Lower leg skin (tissue), 4 donors: ENCODE results near the gene NCKAP5. TPM values are rescaled to one million over a fixed set of nuclear protein-coding genes. Genes with fewer than 3 reads are reported as not detected.

Experiments
- DNase-seq, 2 donors: peaks; one replicate each; pipeline ENCODE4 v3.0.0-alpha.2; 2019; ENCODE audit warnings: low spot score in 2 of 2
- H3K4me3 ChIP-seq: fragments of 200-600 bp; sonication (generic); 2 replicates; pipeline ENCODE4 v1.5.1; 2017; ENCODE audit warnings: mild to moderate bottlenecking, low read depth; ENCODE audit not compliant: poor library complexity, severe bottlenecking
- CTCF ChIP-seq, 3 donors: fragments of 450-650 bp; IDR thresholded peaks; one replicate each; pipeline ENCODE4 v1.5.1; 2016; ENCODE audit warnings: antibody characterized with exemption in 3 of 3, mild to moderate bottlenecking in 3 of 3, moderate library complexity in 2 of 3
- POLR2A ChIP-seq, 2 donors: fragments of 450-650 bp; IDR thresholded peaks; one replicate each; pipeline ENCODE4 v1.6.1; 2016 to 2017; ENCODE audit warnings: antibody characterized with exemption in 2 of 2, mild to moderate bottlenecking in 1 of 2, moderate library complexity in 1 of 2
- WGBS, 2 donors: methylation state at CpG; one replicate each; pipeline ENCODE4 v1.1.5; 2018; 5-methylcytosine and 5-hydroxymethylcytosine counted together
- intact Hi-C: fragments of 100-400 bp; cut with DNase I; formaldehyde crosslinking; loops from one replicate; pipeline ENCODE4 v1.15.0; 2023; ENCODE audit warnings: low total_unique reads
- total RNA-seq, 4 donors: library from RNA; depleted of rRNA; stranded (reverse); fragments of >200 nt; gene quantifications; one replicate each; pipeline ENCODE4 v1.1.0, GENCODE V29; 2016

NCKAP5 gene
- total RNA-seq, 4 donors from 2014 or later = 2.0 to 5.1 (median 3.6) TPM

GRCh38 chr2:133322909-133323308 is 245.4 kb downstream of the NCKAP5 start:
- no peak overlapping the region for H3K4me3 ChIP-seq
- no peak for DNase-seq
- 80 to 88% methylated on average over 1 of the region's 1 CpG for WGBS, 2 donors
- TF ChIP-seq CTCF (IDR thresholded peaks at IDR 0.05) (no peak), POLR2A (IDR thresholded peaks at IDR 0.05) (no peak)
- intact Hi-C loops = no loop called here

- H3K4me3 ChIP-seq = no peak overlapping the region
- DNase-seq = no peak
- intact Hi-C loops = no loop called here
- WGBS, 2 donors = 37 to 57% methylated on average over 3 of the region's 3 CpGs
- no peak for TF ChIP-seq POLR2A (IDR thresholded peaks at IDR 0.05)
- no peak for TF ChIP-seq CTCF (IDR thresholded peaks at IDR 0.05)
Observed at GRCh38 chr2:133317178-133317577, 251.1 kb downstream of the NCKAP5 start.

GRCh38 chr2:133316557-133316956 is 251.7 kb downstream of the NCKAP5 start:
- no peak overlapping the region for H3K4me3 ChIP-seq
- DNase-seq = no peak
- intact Hi-C loops = no loop called here
- WGBS, 2 donors = 93 to 95% methylated on average over 2 of the region's 2 CpGs
- TF ChIP-seq POLR2A (IDR thresholded peaks at IDR 0.05) = no peak
- no peak for TF ChIP-seq CTCF (IDR thresholded peaks at IDR 0.05)

- no peak for DNase-seq
- TF ChIP-seq POLR2A (IDR thresholded peaks at IDR 0.05) (no peak), CTCF (IDR thresholded peaks at IDR 0.05) (no peak)
Observed at GRCh38 chr2:133315280-133315679, 253.0 kb downstream of the NCKAP5 start.

GRCh38 chr2:133314795-133315194 is 253.5 kb downstream of the NCKAP5 start:
- 90 to 95% methylated on average over 4 of the region's 4 CpGs for WGBS, 2 donors
- TF ChIP-seq POLR2A (IDR thresholded peaks at IDR 0.05) = no peak
- no peak for TF ChIP-seq CTCF (IDR thresholded peaks at IDR 0.05)
- intact Hi-C loops = no loop called here
- no peak for DNase-seq
- no peak overlapping the region for H3K4me3 ChIP-seq

More at GRCh38 chr2:133315280-133315679, 253.0 kb downstream of the NCKAP5 start:
- intact Hi-C loops = no loop called here
- 86 to 94% methylated on average over 6 of the region's 6 CpGs for WGBS, 2 donors
- H3K4me3 ChIP-seq = no peak overlapping the region

- DNase-seq = no peak
- TF ChIP-seq CTCF (IDR thresholded peaks at IDR 0.05) (no peak), POLR2A (IDR thresholded peaks at IDR 0.05) (no peak)
- intact Hi-C loops = no loop called here
- WGBS, 2 donors = 62 to 73% methylated on average over 4 of the region's 4 CpGs
- H3K4me3 ChIP-seq = no peak overlapping the region
Observed at GRCh38 chr2:133312038-133312729, 256.1 kb downstream of the NCKAP5 start.
